Adrenal gland (tissue), 5 donors: Measurements from ENCODE around the gene PTPN14.

Experiments
- CTCF ChIP-seq, 6 experiments: fragments of 450-650 bp in 4 of 6; fragments of 200-600 bp in 2 of 6; sonication (generic) in 1 of 6; IDR thresholded peaks; 1 replicate in 5 of 6; 2 replicates in 1 of 6; pipeline versions ENCODE4 v1.5.1 to v1.8.0; 2016 to 2021; ENCODE audit warnings: antibody characterized with exemption in 6 of 6, mild to moderate bottlenecking in 2 of 6, moderate library complexity in 1 of 6
- POLR2A ChIP-seq, 2 donors: fragments of 450-650 bp; IDR thresholded peaks; one replicate each; pipeline ENCODE4 v1.6.1; 2017; ENCODE audit warnings: antibody characterized with exemption in 2 of 2, mild to moderate bottlenecking in 2 of 2, moderate library complexity in 1 of 2
- donor health status: DM: no; HTN: no; CAD: no.

- TF ChIP-seq CTCF (IDR thresholded peaks at IDR 0.05), result no peak
- no peak for TF ChIP-seq POLR2A (IDR thresholded peaks at IDR 0.05)
Observed at GRCh38 chr1:214505134-214505533, 46.3 kb downstream of the PTPN14 start.
